OCI-LY1 (cell line): Measurements from ENCODE around the gene MDN1.

Experiments used
- H2AFZ ChIP-seq: fragments of 200-600 bp; sonication (generic), shearing (Covaris generic); 2 replicates; pipeline ENCODE4 v1.6.0; 2014; ENCODE audit warnings: antibody characterized with exemption, mild to moderate bottlenecking, low read length
- H3F3A ChIP-seq: fragments of 200-600 bp; sonication (generic), shearing (Covaris generic); 2 replicates; pipeline ENCODE4 v1.6.0; 2014; ENCODE audit warnings: mild to moderate bottlenecking, antibody characterized with exemption, low read length, moderate library complexity; ENCODE audit not compliant: insufficient read depth
- H3K27ac ChIP-seq: fragments of 200-600 bp; sonication (generic); 2 replicates; pipeline ENCODE4 v1.5.1; 2014; ENCODE audit warnings: low read length, mixed run types, mild to moderate bottlenecking, low read depth; ENCODE audit not compliant: poor library complexity, severe bottlenecking
- H3K27me3 ChIP-seq: fragments of 200-600 bp; sonication (generic); 2 replicates; pipeline ENCODE4 v1.6.0; 2014; ENCODE audit warnings: antibody characterized with exemption, mild to moderate bottlenecking, low read length, moderate library complexity; ENCODE audit not compliant: insufficient read depth
- H3K36me3 ChIP-seq: fragments of 200-600 bp; sonication (generic); 2 replicates; pipeline ENCODE4 v1.6.1; 2014; ENCODE audit warnings: mild to moderate bottlenecking, antibody characterized with exemption, low read length, moderate library complexity, mixed read lengths; ENCODE audit not compliant: insufficient read depth
- H3K4me1 ChIP-seq: fragments of 200-600 bp; sonication (generic); 2 replicates; pipeline ENCODE4 v1.5.1; 2014; ENCODE audit warnings: mild to moderate bottlenecking, low read length, moderate library complexity; ENCODE audit not compliant: insufficient read depth, severe bottlenecking
- H3K4me2 ChIP-seq: fragments of 200-600 bp; sonication (generic), shearing (Covaris generic); 2 replicates; pipeline ENCODE4 v1.6.1; 2014; ENCODE audit warnings: low read length
- H3K4me3 ChIP-seq: fragments of 200-600 bp; sonication (generic); 2 replicates; pipeline ENCODE4 v1.5.1; 2014; ENCODE audit warnings: low read length, low read depth, mild to moderate bottlenecking, mixed read lengths; ENCODE audit not compliant: poor library complexity, severe bottlenecking
- H3K79me2 ChIP-seq: fragments of 200-600 bp; shearing (Covaris generic); 2 replicates; pipeline ENCODE4 v1.6.1; 2016; ENCODE audit warnings: mixed run types, low read length, mixed read lengths; ENCODE audit not compliant: insufficient read depth
- H3K9ac ChIP-seq: fragments of 200-600 bp; sonication (generic), shearing (Covaris generic); 2 replicates; pipeline ENCODE4 v1.6.1; 2014; ENCODE audit warnings: mild to moderate bottlenecking, low read length, mixed read lengths
- H3K9me2 ChIP-seq: fragments of 200-600 bp; sonication (generic), shearing (Covaris generic); 2 replicates; pipeline ENCODE4 v1.6.1; 2014; ENCODE audit warnings: low read depth, mild to moderate bottlenecking, low read length, mixed read lengths
- H3K9me3 ChIP-seq: fragments of 200-600 bp; shearing (Covaris generic); 2 replicates; pipeline ENCODE4 v1.6.1; 2014; ENCODE audit warnings: low read length, mixed read lengths
- H4K20me1 ChIP-seq: fragments of 200-600 bp; sonication (generic), shearing (Covaris generic); 2 replicates; pipeline ENCODE4 v1.6.0; 2016; ENCODE audit warnings: mild to moderate bottlenecking, low read length; ENCODE audit not compliant: insufficient read depth
- CTCF ChIP-seq: fragments of 200-600 bp; sonication (generic), shearing (Covaris generic); IDR thresholded peaks from 2 replicates; pipeline ENCODE4 v1.5.1; 2017; ENCODE audit warnings: mild to moderate bottlenecking, antibody characterized with exemption, low read length, moderate library complexity, mixed read lengths
- EZH2 ChIP-seq: fragments of 200-600 bp; sonication (generic), shearing (Covaris generic); IDR thresholded peaks from 2 replicates; pipeline ENCODE4 v1.8.0; 2017; ENCODE audit warnings: borderline replicate concordance, mixed run types, mild to moderate bottlenecking, antibody characterized with exemption, low read length, moderate library complexity, mixed read lengths

Gene MDN1

GRCh38 chr6:89768324-89768723 lies 51.3 kb downstream of the MDN1 start:
- Histone ChIP-seq H3F3A (no peaks in the 10 kb centered on the region), H3K4me1 (no peaks in the 10 kb centered on the region), H2AFZ (no peak overlapping the region), H3K9me2 (no peaks in the 10 kb centered on the region), H4K20me1 (no peaks in the 10 kb centered on the region), H3K4me2 (no peak overlapping the region), H3K27ac (no peak overlapping the region), H3K9me3 (no peaks in the 10 kb centered on the region), H3K9ac (no peak overlapping the region), H3K27me3 (no peaks in the 10 kb centered on the region), H3K4me3 (no peak overlapping the region), H3K36me3 (peaks cover 74% of the 10 kb centered on the region), H3K79me2 (no peaks in the 10 kb centered on the region)
- TF ChIP-seq EZH2 (no peak), CTCF (no peak)

- Histone ChIP-seq H4K20me1 (no peaks in the 10 kb centered on the region), H3K9me2 (no peaks in the 10 kb centered on the region), H3K27ac (no peak overlapping the region), H3K9ac (no peak overlapping the region), H3K4me2 (no peak overlapping the region), H3F3A (no peaks in the 10 kb centered on the region), H3K79me2 (no peaks in the 10 kb centered on the region), H3K36me3 (peaks cover 66% of the 10 kb centered on the region), H2AFZ (no peak overlapping the region), H3K4me3 (no peak overlapping the region), H3K27me3 (no peaks in the 10 kb centered on the region), H3K4me1 (no peaks in the 10 kb centered on the region), H3K9me3 (no peaks in the 10 kb centered on the region)
- TF ChIP-seq CTCF (no peak), EZH2 (no peak)
Measured at GRCh38 chr6:89763550-89763949, 56.0 kb downstream of the MDN1 start.

- Histone ChIP-seq H3K79me2 (no peaks in the 10 kb centered on the region), H3K4me1 (no peaks in the 10 kb centered on the region), H3K27ac (no peak overlapping the region), H3F3A (no peaks in the 10 kb centered on the region), H3K27me3 (no peaks in the 10 kb centered on the region), H4K20me1 (no peaks in the 10 kb centered on the region), H3K4me2 (no peak overlapping the region), H3K9ac (no peak overlapping the region), H3K9me2 (no peaks in the 10 kb centered on the region), H3K36me3 (peaks cover 87% of the 10 kb centered on the region), H3K9me3 (no peaks in the 10 kb centered on the region), H2AFZ (no peak overlapping the region), H3K4me3 (no peak overlapping the region)
- no peak for TF ChIP-seq CTCF
- no peak for TF ChIP-seq EZH2
Measured at GRCh38 chr6:89758830-89759229, 60.8 kb downstream of the MDN1 start.
